SW 1271 (cell line): ENCODE results near the gene STARD4.

Experiments
- DNase-seq, 2 experiments: peaks; one replicate each; lab custom pipeline; 2025; lab: John Stamatoyannopoulos, UW

STARD4 gene

GRCh38 chr5:111512375-111513130, at the start of gene STARD4:
STARD4 (minus strand) TSS chr5:111512535; CDS start chr5:111507433, 5,102 bp downstream.
- peak; percentile 90 to 96 for DNase-seq

GRCh38 chr5:111559680-111560079, 47.3 kb upstream of the STARD4 start:
- no peak for DNase-seq

GRCh38 chr5:111557686-111558085, 45.4 kb upstream of the STARD4 start:
- no peak for DNase-seq

GRCh38 chr5:111557111-111557510, 44.8 kb upstream of the STARD4 start:
- no peak for DNase-seq

GRCh38 chr5:111556501-111556900, 44.2 kb upstream of the STARD4 start:
- DNase-seq, result no peak

GRCh38 chr5:111555760-111556159, 43.4 kb upstream of the STARD4 start:
- DNase-seq, result no peak

- no peak for DNase-seq
Observed at GRCh38 chr5:111553868-111554267, 41.5 kb upstream of the STARD4 start.

GRCh38 chr5:111552896-111553295, 40.6 kb upstream of the STARD4 start:
- no peak for DNase-seq

- no peak for DNase-seq
Observed at GRCh38 chr5:111552492-111552891, 40.2 kb upstream of the STARD4 start.

GRCh38 chr5:111551569-111552275, 39.4 kb upstream of the STARD4 start:
- no peak for DNase-seq

- no peak for DNase-seq
Observed at GRCh38 chr5:111551161-111551560, 38.8 kb upstream of the STARD4 start.

- DNase-seq, result peak; percentile 71 to 85
Observed at GRCh38 chr5:111550282-111551020, 38.1 kb upstream of the STARD4 start.

- DNase-seq, result no peak
Observed at GRCh38 chr5:111548992-111549649, 36.8 kb upstream of the STARD4 start.

GRCh38 chr5:111548348-111548950, 36.1 kb upstream of the STARD4 start:
- DNase-seq, result no peak

GRCh38 chr5:111545031-111545430, 32.7 kb upstream of the STARD4 start:
- DNase-seq, result no peak

- DNase-seq, result no peak
Observed at GRCh38 chr5:111537141-111538024, 25.0 kb upstream of the STARD4 start.

- DNase-seq, result no peak
Observed at GRCh38 chr5:111535879-111536549, 23.7 kb upstream of the STARD4 start.

- no peak for DNase-seq
Observed at GRCh38 chr5:111532886-111533582, 20.7 kb upstream of the STARD4 start.

GRCh38 chr5:111530298-111530740, 18.0 kb upstream of the STARD4 start:
- peak; percentile 71 to 89 for DNase-seq
